ENCODE data around the gene PCGF2. TPM values are rescaled to one million over a fixed set of nuclear protein-coding genes. Genes with fewer than 3 reads are reported as not detected.

The PCGF2 gene
- total and polyA plus RNA-seq, 2 donors from 2014 or later: 62.2 to 111 TPM

- DNase-seq: peak; percentile 96 to 97 (median 96)
- Histone ChIP-seq H3K36me3 (ENCODE audit: control insufficient read depth in 2 of 3, insufficient read depth in 3 of 3, low read length in 3 of 3) (peaks cover 0 to 6% (median 0%) of the 10 kb centered on the region in 3 donors), H3K27me3 (ENCODE audit: control insufficient read depth, insufficient read depth, low read length) (no peaks in the 10 kb centered on the region), H3K27ac (ENCODE audit: low read depth in 2 of 2, low read length in 2 of 2) (peak overlapping the region; percentile 96 to 97), H3K4me1 (ENCODE audit: control insufficient read depth in 2 of 3, insufficient read depth in 2 of 3, low read depth in 1 of 3, low read length in 3 of 3) (peaks cover 3 to 28% (median 15%) of the 10 kb centered on the region in 3 donors), H3K9ac (ENCODE audit: low read length in 3 of 3) (peak overlapping the region; percentile 55 to 97 (median 88)), H3K9me3 (ENCODE audit: control insufficient read depth in 2 of 3, insufficient read depth in 1 of 3, low read length in 3 of 3) (no peaks in the 10 kb centered on the region), H3K4me3 (ENCODE audit: low read length in 3 of 3) (peak overlapping the region; percentile 80 to 92 (median 88))
- intact Hi-C loops (cut with DNase I): no loop called here
- TF ChIP-seq CTCF (IDR thresholded peaks at IDR 0.05; ENCODE audit: borderline replicate concordance, extremely low read depth, insufficient read depth): no peak
- no peak for FAIRE-seq
Measured at GRCh38 chr17:38703742-38704605, 44.2 kb downstream of the PCGF2 start.

DNA sequence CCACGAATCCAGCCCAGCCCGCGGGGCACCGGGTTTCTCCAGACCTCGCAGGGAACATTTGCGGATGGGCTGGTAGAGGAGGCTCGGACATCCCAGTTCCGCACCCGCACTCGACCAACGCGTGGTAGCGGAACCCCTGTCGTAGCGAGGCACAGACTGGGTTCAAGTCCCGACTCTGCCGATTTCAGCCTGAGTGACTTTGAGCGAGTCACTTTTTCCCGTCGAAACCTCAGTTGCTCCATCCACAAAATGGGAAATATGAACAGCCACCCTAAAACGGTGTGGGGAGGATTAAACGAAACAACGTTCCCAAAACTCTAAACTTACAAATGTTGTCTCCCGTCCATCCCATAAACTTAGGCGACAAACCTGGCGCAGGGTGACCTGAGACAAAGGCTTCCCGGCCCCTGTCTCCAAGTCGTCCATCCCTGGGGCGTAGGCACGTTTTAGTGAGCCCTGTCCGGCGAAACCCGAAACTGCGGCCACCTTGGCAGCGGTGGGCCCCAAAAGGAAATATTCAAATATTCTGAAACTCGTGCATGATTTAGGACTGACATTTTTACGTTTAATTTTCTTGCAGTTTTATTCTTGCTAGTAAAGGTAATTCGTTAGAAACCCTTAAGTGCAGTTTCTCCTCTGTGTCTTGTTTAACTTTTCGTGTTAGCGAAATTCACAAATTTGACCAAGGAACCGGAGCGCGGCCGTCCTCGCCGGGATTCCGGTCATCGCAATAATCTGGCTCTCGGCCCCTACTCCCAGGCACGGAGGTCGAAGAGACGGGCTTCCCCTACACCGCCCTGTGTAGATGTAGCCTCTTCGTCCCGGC, 45.0 kb downstream of the PCGF2 start:
- Histone ChIP-seq H3K27ac (ENCODE audit: low read depth in 2 of 2, low read length in 2 of 2) (peak overlapping the region; percentile 96 to 97), H3K9ac (ENCODE audit: low read length in 3 of 3) (peak overlapping the region; percentile 61 to 97 (median 87)), H3K9me3 (ENCODE audit: control insufficient read depth in 2 of 3, insufficient read depth in 1 of 3, low read length in 3 of 3) (no peaks in the 10 kb centered on the region), H3K4me1 (ENCODE audit: control insufficient read depth in 2 of 3, insufficient read depth in 2 of 3, low read depth in 1 of 3, low read length in 3 of 3) (peaks cover 3 to 30% (median 16%) of the 10 kb centered on the region in 3 donors), H3K27me3 (ENCODE audit: control insufficient read depth, insufficient read depth, low read length) (no peaks in the 10 kb centered on the region), H3K36me3 (ENCODE audit: control insufficient read depth in 2 of 3, insufficient read depth in 3 of 3, low read length in 3 of 3) (peaks cover 0 to 4% (median 0%) of the 10 kb centered on the region in 3 donors), H3K4me3 (ENCODE audit: low read length in 3 of 3) (peak overlapping the region; percentile 78 to 92 (median 88))
- no peak for TF ChIP-seq CTCF (IDR thresholded peaks at IDR 0.05; ENCODE audit: borderline replicate concordance, extremely low read depth, insufficient read depth)
- FAIRE-seq: no peak
- peak in 3 of 5 donors; percentile 37 to 81 (median 69) for DNase-seq
- intact Hi-C loops (cut with DNase I): no loop called here

- intact Hi-C loops (cut with DNase I): no loop called here
- no peaks in the 10 kb centered on the region for H3K9me3 ChIP-seq (ENCODE audit: control insufficient read depth in 2 of 3, insufficient read depth in 1 of 3, low read length in 3 of 3)
- H3K36me3 ChIP-seq (ENCODE audit: control insufficient read depth in 2 of 3, insufficient read depth in 3 of 3, low read length in 3 of 3): no peaks in the 10 kb centered on the region
- H3K9ac ChIP-seq (ENCODE audit: low read length in 3 of 3): peak overlapping the region; percentile 61 to 97 (median 87)
- H3K27me3 ChIP-seq (ENCODE audit: control insufficient read depth, insufficient read depth, low read length): no peaks in the 10 kb centered on the region
- DNase-seq (peak; percentile 90 to 96 (median 91)), FAIRE-seq (no peak)
- peaks cover 3 to 27% (median 16%) of the 10 kb centered on the region in 3 donors for H3K4me1 ChIP-seq (ENCODE audit: control insufficient read depth in 2 of 3, insufficient read depth in 2 of 3, low read depth in 1 of 3, low read length in 3 of 3)
- H3K4me3 ChIP-seq (ENCODE audit: low read length in 3 of 3): peak overlapping the region; percentile 78 to 92 (median 88)
- no peak for TF ChIP-seq CTCF (IDR thresholded peaks at IDR 0.05; ENCODE audit: borderline replicate concordance, extremely low read depth, insufficient read depth)
- H3K27ac ChIP-seq (ENCODE audit: low read depth in 2 of 2, low read length in 2 of 2): peak overlapping the region; percentile 96 to 97
Measured at GRCh38 chr17:38702166-38702915, 45.8 kb downstream of the PCGF2 start.
